A549 (cell line): ENCODE data around the gene NR2F2. TPM values are rescaled to one million over a fixed set of nuclear protein-coding genes. Genes with fewer than 3 reads are reported as not detected.

Source experiments
- ATAC-seq, 2 experiments: fragments of 200-7000 bp in 1 of 2; fragments of >200 bp in 1 of 2; cut with Nextera tagmentation in 1 of 2; cut with Tn5 transposase in 1 of 2; 3 replicates each; pipeline versions ENCODE4 v1.8.0 to v1.9.1; 2018 to 2020; ENCODE audit warnings: mild to moderate bottlenecking in 1 of 2, moderate library complexity in 1 of 2
- CTCF ChIA-PET: fragments of 300-600 bp; sonication (Branson Sonifier 250); formaldehyde crosslinking; extraction: SDS; loops from one replicate; lab custom pipeline; 2021; ENCODE audit warnings: antibody characterized with exemption, inconsistent platforms; lab: Yijun Ruan, JAX
- POLR2A ChIA-PET: fragments of 350-600 bp; formaldehyde crosslinking; extraction: SDS; loops from one replicate; lab custom pipeline; 2021; ENCODE audit warnings: antibody characterized with exemption, inconsistent platforms; lab: Yijun Ruan, JAX
- DNase-seq, 2 experiments: peaks; one replicate each; pipeline versions ENCODE4 v3.0.0 to v3.0.0-alpha.2; 2011 to 2016; ENCODE audit warnings: low read depth in 1 of 2, low spot score in 1 of 2
- FAIRE-seq: peaks from 2 replicates; lab custom pipeline; 2011; peaks lifted over from hg19 to GRCh38; lab: Jason Lieb, UNC
- H3K27ac ChIP-seq, 2 experiments: fragments of >200 bp; sonication (Bioruptor Twin); formaldehyde crosslinking; 3 replicates each; pipeline ENCODE4 v1.5.1; 2016 to 2017
- H3K4me1 ChIP-seq: fragments of >200 bp; sonication (Bioruptor Twin); formaldehyde crosslinking; 3 replicates; pipeline ENCODE4 v1.6.1; 2016
- H3K4me2 ChIP-seq: fragments of >200 bp; sonication (Bioruptor Twin); formaldehyde crosslinking; 3 replicates; pipeline ENCODE4 v1.6.1; 2016
- H3K4me3 ChIP-seq: fragments of >200 bp; sonication (Bioruptor Twin); formaldehyde crosslinking; 3 replicates; pipeline ENCODE4 v1.5.1; 2016
- H3K9me3 ChIP-seq: fragments of >200 bp; sonication (Bioruptor Twin); formaldehyde crosslinking; 3 replicates; pipeline ENCODE4 v1.6.1; 2016
- ATOH8 ChIP-seq: fragments of 250-450 bp; sonication (Bioruptor Pico); IDR thresholded peaks from 2 replicates; pipeline ENCODE4 v1.5.0; 2020; ENCODE audit warnings: low read depth, mild to moderate bottlenecking, moderate library complexity
- BHLHE40 ChIP-seq: IDR thresholded peaks from 2 replicates; pipeline ENCODE4 v1.6.1; 2012; ENCODE audit warnings: low read depth, low read length, inconsistent platforms
- CHD4 ChIP-seq: fragments of 200-600 bp; sonication (generic); IDR thresholded peaks from 2 replicates; pipeline ENCODE4 v1.6.1; 2016; ENCODE audit warnings: antibody characterized with exemption, mild to moderate bottlenecking, borderline replicate concordance
- E2F6 ChIP-seq: IDR thresholded peaks from 2 replicates; pipeline ENCODE4 v1.6.1; 2012; ENCODE audit warnings: low read depth, borderline replicate concordance
- EHMT2 ChIP-seq: fragments of 200-600 bp; sonication (generic); IDR thresholded peaks from 2 replicates; pipeline ENCODE4 v1.6.1; 2016; ENCODE audit warnings: antibody characterized with exemption, low read depth, mild to moderate bottlenecking, moderate library complexity
- EP300 ChIP-seq, 2 experiments: fragments of >200 bp; sonication (Bioruptor Twin); formaldehyde crosslinking; IDR thresholded peaks; 2 replicates in 1 of 2; 3 replicates in 1 of 2; pipeline ENCODE4 v1.6.1; 2016 to 2017
- FOXS1 ChIP-seq: fragments of 250-450 bp; sonication (Bioruptor Pico); IDR thresholded peaks from 2 replicates; pipeline ENCODE4 v1.5.0; 2020; ENCODE audit warnings: mild to moderate bottlenecking, moderate library complexity
- HMGXB4 ChIP-seq: fragments of 250-450 bp; sonication (Bioruptor Pico); IDR thresholded peaks from 2 replicates; pipeline ENCODE4 v1.5.0; 2021; ENCODE audit warnings: mild to moderate bottlenecking, moderate library complexity, borderline replicate concordance
- JUNB ChIP-seq: fragments of >200 bp; sonication (Bioruptor Twin); formaldehyde crosslinking; IDR thresholded peaks from 2 replicates; pipeline ENCODE4 v1.6.1; 2016
- MAX ChIP-seq: IDR thresholded peaks from 2 replicates; pipeline ENCODE4 v1.6.1; 2012
- MAZ ChIP-seq: fragments of 150-350 bp; IDR thresholded peaks from 2 replicates; pipeline ENCODE4 v1.6.1; 2014; ENCODE audit warnings: antibody characterized with exemption, low read depth, low read length, borderline replicate concordance
- NFE2L2 ChIP-seq: fragments of 150-350 bp; conservative IDR thresholded peaks from 2 replicates; pipeline ENCODE4 v1.6.1; 2014; ENCODE audit warnings: low read length
- PBX3 ChIP-seq: IDR thresholded peaks from 2 replicates; pipeline ENCODE4 v1.6.1; 2012
- POLR2AphosphoS2 ChIP-seq: conservative IDR thresholded peaks from 2 replicates; pipeline ENCODE4 v1.6.1; 2012; ENCODE audit warnings: low read length, improper control_type of control experiment, inconsistent platforms
- RAD21 ChIP-seq, 2 experiments: fragments of >200 bp in 1 of 2; sonication (Bioruptor Twin) in 1 of 2; formaldehyde crosslinking in 1 of 2; IDR thresholded peaks in 1 of 2; conservative IDR thresholded peaks in 1 of 2; 2 replicates in 1 of 2; 3 replicates in 1 of 2; pipeline ENCODE4 v1.6.1; 2012 to 2018; ENCODE audit warnings: inconsistent platforms in 1 of 2
- RARB ChIP-seq: fragments of 250-450 bp; sonication (Bioruptor Pico); IDR thresholded peaks from 2 replicates; pipeline ENCODE4 v1.8.0; 2021; ENCODE audit warnings: mild to moderate bottlenecking, moderate library complexity
- RCOR1 ChIP-seq: fragments of 150-350 bp; IDR thresholded peaks from 2 replicates; pipeline ENCODE4 v1.6.1; 2014; ENCODE audit warnings: antibody characterized with exemption, low read length, low read depth
- RFX5 ChIP-seq: fragments of 450-650 bp; IDR thresholded peaks from 2 replicates; pipeline ENCODE4 v1.7.1; 2014; ENCODE audit warnings: antibody characterized with exemption, mild to moderate bottlenecking, moderate library complexity
- SREBF2 ChIP-seq: fragments of 450-650 bp; IDR thresholded peaks from 2 replicates; pipeline ENCODE4 v1.6.1; 2014; ENCODE audit warnings: mild to moderate bottlenecking, moderate library complexity
- TFCP2L1 ChIP-seq: fragments of 250-450 bp; sonication (Bioruptor Pico); IDR thresholded peaks from 2 replicates; pipeline ENCODE4 v1.5.0; 2021; ENCODE audit warnings: mild to moderate bottlenecking
- ZC3H11A ChIP-seq: fragments of 450-650 bp; IDR thresholded peaks from 2 replicates; pipeline ENCODE4 v1.6.1; 2014; ENCODE audit warnings: antibody characterized with exemption, mild to moderate bottlenecking
- ZFP36 ChIP-seq: fragments of 450-650 bp; IDR thresholded peaks from 2 replicates; pipeline ENCODE4 v1.6.1; 2014; ENCODE audit warnings: borderline replicate concordance; ENCODE audit not compliant: partially characterized antibody
- ZSCAN20 ChIP-seq: fragments of 250-450 bp; sonication (Bioruptor Pico); IDR thresholded peaks from 2 replicates; pipeline ENCODE4 v1.8.0; 2022; ENCODE audit warnings: mild to moderate bottlenecking, moderate library complexity
- WGBS: methylation state at CpG from one replicate; pipeline ENCODE4 v1.1.6; 2017; ENCODE audit errors: missing lambda C conversion rate; 5-methylcytosine and 5-hydroxymethylcytosine counted together
- polyA plus RNA-seq, 4 experiments: library from polyadenylated mRNA; depleted of rRNA in 3 of 4; stranded (reverse); fragments of >200 nt; fragmentation: RNase III in 1 of 4; extraction: RNeasy Plus Mini Kit Qiagen cat#74134 plus additional on column Dnase treatment in 1 of 4; gene quantifications; 2 replicates in 3 of 4; 3 replicates in 1 of 4; pipeline ENCODE4 v1.2.3, GENCODE V29; 2011 to 2017

NR2F2 gene
- polyA plus RNA-seq, 2 of the 4 experiments (the other 2 are of a cell fraction), result 11.8 to 15.7 TPM

GRCh38 chr15:96339619-96340347, 9.3 kb downstream of the NR2F2 start:
- Histone ChIP-seq H3K4me1 (peaks cover 47% of the 10 kb centered on the region), H3K27ac (peak overlapping the region; percentile 93 to 98)
- CTCF ChIA-PET, result interaction anchor here (0.7 to 13.3 kb wide), 5 partner anchors 11 to 1080 kb away, joined by 3 to 280 read pairs (median 4); partner anchors contain the start of gene NR2F2
- WGBS, result 3% methylated on average over 8 of the region's 8 CpGs
- TF ChIP-seq JUNB (no peak), TFCP2L1 (no peak), BHLHE40 (no peak), EHMT2 (no peak), POLR2AphosphoS2 (no peak), MAX (no peak), MAZ (no peak)
- TF ChIP-seq, all 56 proteins: peak for 0
- peak overlapping the region; percentile 67 for H3K4me3 ChIP-seq
- DNase-seq, result no peak
- ATAC-seq, result no peak
- no peak for FAIRE-seq
- H3K4me2 ChIP-seq, result peak overlapping the region; percentile 94
- H3K9me3 ChIP-seq, result no peaks in the 10 kb centered on the region
- POLR2A ChIA-PET, result interaction anchor here (0.6 to 3.3 kb wide), 3 partner anchors 10 to 1289 kb away, joined by 4 to 113 read pairs (median 7); partner anchors contain the start of gene NR2F2

GRCh38 chr15:96340348-96340597, 9.8 kb downstream of the NR2F2 start:
- peak; percentile 61 for FAIRE-seq
- H3K4me1 ChIP-seq, result peaks cover 45% of the 10 kb centered on the region
- DNase-seq, result no peak

GRCh38 chr15:96340598-96341512, 10.4 kb downstream of the NR2F2 start:
- CTCF ChIA-PET, result interaction anchor here (0.9 to 13.3 kb wide), 5 partner anchors 12 to 1081 kb away, joined by 3 to 280 read pairs (median 4); partner anchors contain the start of gene NR2F2
- Histone ChIP-seq H3K4me2 (peak overlapping the region; percentile 94), H3K9me3 (no peaks in the 10 kb centered on the region), H3K4me1 (peaks cover 40% of the 10 kb centered on the region), H3K27ac (peak overlapping the region; percentile 93 to 98), H3K4me3 (peak overlapping the region; percentile 67)
- FAIRE-seq (no peak), ATAC-seq (peak; percentile 65 to 80), DNase-seq (peak; percentile 73 to 86)
- POLR2A ChIA-PET, result interaction anchor here (0.6 to 3.3 kb wide), 8 partner anchors 11 to 1368 kb away, joined by 3 to 113 read pairs (median 4); partner anchors contain the start of gene NR2F2
- WGBS, result under 1% methylated on average over 50 of the region's 63 CpGs
- TF ChIP-seq PBX3, result 0 out of 2 replicates have a peak, but pooled peaks have one; percentile 32
- no peak for TF ChIP-seq ZFP36
- TF ChIP-seq NFE2L2, result no peak
- TF ChIP-seq RAD21 (conservative IDR thresholded peaks at IDR 0.05 in 1 of 2, IDR thresholded peaks at IDR 0.05 in 1 of 2), result peak in 1 of 2 experiments; percentile 19; a peak in 1 of 5 replicates
- no peak for TF ChIP-seq RFX5
- TF ChIP-seq MAZ, result no peak
- peak; percentile 61 for TF ChIP-seq E2F6
- no peak for TF ChIP-seq HMGXB4
- TF ChIP-seq CHD4, result no peak
- no peak for TF ChIP-seq ATOH8 (CRISPR knock-in tag)
- no peak for TF ChIP-seq FOXS1
- TF ChIP-seq EP300 (IDR thresholded peaks at IDR 0.05), result no peak; a peak in 1 of 5 replicates
- TF ChIP-seq RCOR1, result no peak
- TF ChIP-seq TFCP2L1, result no peak
- no peak for TF ChIP-seq ZC3H11A
- no peak for TF ChIP-seq RARB (CRISPR knock-in tag)

More at GRCh38 chr15:96340348-96340597, 9.8 kb downstream of the NR2F2 start:
- no peak for TF ChIP-seq ZSCAN20 (CRISPR knock-in tag)
- TF ChIP-seq NFE2L2, result no peak
- TF ChIP-seq SREBF2, result no peak
- ChIA-PET POLR2A (interaction anchor here (0.6 to 3.3 kb wide), 3 partner anchors 11 to 1289 kb away, joined by 4 to 113 read pairs (median 7); partner anchors contain the start of gene NR2F2), CTCF (interaction anchor here (0.9 to 13.3 kb wide), 4 partner anchors 11 to 1081 kb away, joined by 3 to 280 read pairs (median 16); partner anchors contain the start of gene NR2F2)
- H3K4me2 ChIP-seq, result peak overlapping the region; percentile 94
- no peaks in the 10 kb centered on the region for H3K9me3 ChIP-seq
- 2% methylated on average over 11 of the region's 11 CpGs for whole genome bisulfite sequencing
- H3K4me3 ChIP-seq, result peak overlapping the region; percentile 67
- peak overlapping the region; percentile 93 to 98 for H3K27ac ChIP-seq
- no peak; a peak in 2 of 6 replicates for ATAC-seq
